SJSA1 (cell line): ENCODE measurements around the gene TGFB2. TPM values are rescaled to one million over a fixed set of nuclear protein-coding genes. Genes with fewer than 3 reads are reported as not detected.
A peak's percentile ranks its signal among the peaks of the same experiment; 100 is the strongest.

Experiments used
- DNase-seq, 2 experiments: peaks; one replicate each; pipeline ENCODE4 v3.0.0-alpha.2; 2015 to 2020; ENCODE audit warnings: low spot score in 2 of 2, low read depth in 1 of 2
- H3K27ac ChIP-seq: fragments of 250-450 bp; sonication (Bioruptor Pico); 2 replicates; pipeline ENCODE4 v1.5.1; 2020; ENCODE audit warnings: mild to moderate bottlenecking, moderate library complexity
- H3K27me3 ChIP-seq: fragments of 250-450 bp; sonication (Bioruptor Pico); replicated peaks from 2 replicates; pipeline ENCODE4 v1.5.1; 2020; ENCODE audit warnings: mild to moderate bottlenecking, moderate library complexity
- H3K36me3 ChIP-seq: fragments of 250-450 bp; sonication (Bioruptor Pico); 2 replicates; pipeline ENCODE4 v1.5.1; 2020; ENCODE audit warnings: mild to moderate bottlenecking
- H3K4me1 ChIP-seq: fragments of 250-450 bp; sonication (Bioruptor Pico); replicated peaks from 2 replicates; pipeline ENCODE4 v1.6.1; 2021; ENCODE audit warnings: mild to moderate bottlenecking
- H3K4me3 ChIP-seq: fragments of 250-450 bp; sonication (Bioruptor Pico); 2 replicates; pipeline ENCODE4 v1.5.1; 2020; ENCODE audit warnings: mild to moderate bottlenecking
- H3K9me3 ChIP-seq: fragments of 250-450 bp; sonication (Bioruptor Pico); replicated peaks from 2 replicates; pipeline ENCODE4 v1.5.1; 2020; ENCODE audit warnings: mild to moderate bottlenecking
- total RNA-seq: library from RNA; depleted of rRNA; stranded (reverse); fragments of >200 nt; shearing (Covaris generic); gene quantifications from 2 replicates; pipeline ENCODE4 v1.2.3, GENCODE V29; 2014

Gene TGFB2
- total RNA-seq, 1 experiment from 2014 or later, result 7.4 TPM

GRCh38 chr1:218357211-218357892 lies 12.2 kb downstream of the TGFB2 start:
- no peak overlapping the region for H3K4me3 ChIP-seq
- H3K9me3 ChIP-seq, result no peaks in the 10 kb centered on the region
- H3K36me3 ChIP-seq, result no peaks in the 10 kb centered on the region
- DNase-seq, result no peak
- peaks cover 49% of the 10 kb centered on the region for H3K4me1 ChIP-seq
- peak overlapping the region; percentile 44 for H3K27ac ChIP-seq
- H3K27me3 ChIP-seq, result no peaks in the 10 kb centered on the region

GRCh38 chr1:218357893-218358232 lies 12.7 kb downstream of the TGFB2 start:
- Histone ChIP-seq H3K27me3 (no peaks in the 10 kb centered on the region), H3K36me3 (no peaks in the 10 kb centered on the region), H3K4me3 (no peak overlapping the region), H3K9me3 (no peaks in the 10 kb centered on the region), H3K4me1 (peaks cover 44% of the 10 kb centered on the region), H3K27ac (peak overlapping the region; percentile 44)
- DNase-seq, result peak in 1 of 2 experiments; percentile 40

GRCh38 chr1:218361298-218362065 lies 16.3 kb downstream of the TGFB2 start:
- peaks cover 43% of the 10 kb centered on the region for H3K4me1 ChIP-seq
- H3K36me3 ChIP-seq, result no peaks in the 10 kb centered on the region
- no peak overlapping the region for H3K4me3 ChIP-seq
- peak in 1 of 2 experiments; percentile 71 for DNase-seq
- no peaks in the 10 kb centered on the region for H3K27me3 ChIP-seq
- H3K27ac ChIP-seq, result 0 out of 2 replicates have a peak overlapping the region, but pooled peaks have one; percentile 11
- H3K9me3 ChIP-seq, result no peaks in the 10 kb centered on the region

- Histone ChIP-seq H3K27me3 (no peaks in the 10 kb centered on the region), H3K27ac (no peak overlapping the region), H3K36me3 (no peaks in the 10 kb centered on the region), H3K4me3 (no peak overlapping the region), H3K9me3 (no peaks in the 10 kb centered on the region), H3K4me1 (peaks cover 48% of the 10 kb centered on the region)
- DNase-seq, result no peak
Measured at GRCh38 chr1:218362418-218363076, 17.4 kb downstream of the TGFB2 start.

- H3K36me3 ChIP-seq, result no peaks in the 10 kb centered on the region
- H3K27me3 ChIP-seq, result no peaks in the 10 kb centered on the region
- H3K27ac ChIP-seq, result no peak overlapping the region
- peaks cover 46% of the 10 kb centered on the region for H3K4me1 ChIP-seq
- H3K9me3 ChIP-seq, result no peaks in the 10 kb centered on the region
- no peak overlapping the region for H3K4me3 ChIP-seq
- no peak for DNase-seq
Measured at GRCh38 chr1:218363141-218363540, 18.0 kb downstream of the TGFB2 start.

GRCh38 chr1:218364028-218364710 lies 19.0 kb downstream of the TGFB2 start:
- Histone ChIP-seq H3K9me3 (no peaks in the 10 kb centered on the region), H3K36me3 (no peaks in the 10 kb centered on the region), H3K4me1 (peaks cover 45% of the 10 kb centered on the region), H3K27ac (peak overlapping the region; percentile 23), H3K4me3 (no peak overlapping the region), H3K27me3 (no peaks in the 10 kb centered on the region)
- peak in 1 of 2 experiments; percentile 47 for DNase-seq

- H3K4me1 ChIP-seq, result peaks cover 55% of the 10 kb centered on the region
Measured at GRCh38 chr1:218365226-218365999, 20.3 kb downstream of the TGFB2 start.

GRCh38 chr1:218366322-218367052 lies 21.4 kb downstream of the TGFB2 start:
- no peak overlapping the region for H3K4me3 ChIP-seq
- H3K36me3 ChIP-seq, result no peaks in the 10 kb centered on the region
- H3K27ac ChIP-seq, result peak overlapping the region; percentile 30
- no peaks in the 10 kb centered on the region for H3K27me3 ChIP-seq
- no peaks in the 10 kb centered on the region for H3K9me3 ChIP-seq
- peaks cover 60% of the 10 kb centered on the region for H3K4me1 ChIP-seq
- no peak for DNase-seq

More at GRCh38 chr1:218365226-218365999, 20.3 kb downstream of the TGFB2 start:
- Histone ChIP-seq H3K27me3 (no peaks in the 10 kb centered on the region), H3K9me3 (no peaks in the 10 kb centered on the region), H3K36me3 (no peaks in the 10 kb centered on the region), H3K4me3 (no peak overlapping the region), H3K27ac (peak overlapping the region; percentile 23; the same call in 1 of the 2 replicates)
- DNase-seq, result no peak

- Histone ChIP-seq H3K27ac (peak overlapping the region; percentile 30), H3K27me3 (no peaks in the 10 kb centered on the region), H3K36me3 (no peaks in the 10 kb centered on the region), H3K4me3 (no peak overlapping the region), H3K9me3 (no peaks in the 10 kb centered on the region), H3K4me1 (peaks cover 61% of the 10 kb centered on the region)
- DNase-seq, result peak in 1 of 2 experiments; percentile 50
Measured at GRCh38 chr1:218367118-218367517, 22.0 kb downstream of the TGFB2 start.

GRCh38 chr1:218368686-218369085 lies 23.6 kb downstream of the TGFB2 start:
- H3K27me3 ChIP-seq, result no peaks in the 10 kb centered on the region
- H3K27ac ChIP-seq, result no peak overlapping the region
- peaks cover 67% of the 10 kb centered on the region for H3K4me1 ChIP-seq
- no peaks in the 10 kb centered on the region for H3K36me3 ChIP-seq
- DNase-seq, result no peak
- no peak overlapping the region for H3K4me3 ChIP-seq
- H3K9me3 ChIP-seq, result no peaks in the 10 kb centered on the region

- DNase-seq, result peak in 1 of 2 experiments; percentile 80
- Histone ChIP-seq H3K36me3 (no peaks in the 10 kb centered on the region), H3K9me3 (no peaks in the 10 kb centered on the region), H3K4me1 (peaks cover 69% of the 10 kb centered on the region), H3K27ac (peak overlapping the region; percentile 84), H3K4me3 (no peak overlapping the region), H3K27me3 (no peaks in the 10 kb centered on the region)
Measured at GRCh38 chr1:218369688-218370511, 24.8 kb downstream of the TGFB2 start.
